Measurements from ENCODE around the gene MAP7D3. TPM values are rescaled to one million over a fixed set of nuclear protein-coding genes. Genes with fewer than 3 reads are reported as not detected.

The MAP7D3 gene
- total and polyA plus RNA-seq, 10 of the 15 experiments (the other 5 are each of a cell fraction or from before 2014, with no cell fraction given), result 9.1 to 24.0 (median 11.0) TPM

DNA sequence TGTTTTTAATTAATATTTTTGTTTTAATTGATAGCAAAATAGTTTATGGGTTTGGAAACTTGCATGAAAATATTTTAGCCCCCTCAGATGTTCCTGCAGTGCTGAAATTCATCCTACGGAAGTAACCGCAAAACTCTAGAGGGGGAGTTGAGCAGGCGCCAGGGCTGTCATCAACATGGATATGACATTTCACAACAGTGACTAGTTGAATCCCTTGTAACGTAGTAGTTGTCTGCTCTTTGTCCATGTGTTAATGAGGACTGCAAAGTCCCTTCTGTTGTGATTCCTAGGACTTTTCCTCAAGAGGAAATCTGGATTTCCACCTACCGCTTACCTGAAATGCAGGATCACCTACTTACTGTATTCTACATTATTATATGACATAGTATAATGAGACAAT is 40.4 kb downstream of the MAP7D3 start:
- TF ChIP-seq HSF1 (IDR thresholded peaks at IDR 0.05; ENCODE audit: low read depth, low read length), result no peak
- no peak for TF ChIP-seq NR2C1 (IDR thresholded peaks at IDR 0.05)
- no peak for TF ChIP-seq ZZZ3 (IDR thresholded peaks at IDR 0.05; ENCODE audit: control insufficient read depth, insufficient read length, low read depth)
- TF ChIP-seq E2F4 (IDR thresholded peaks at IDR 0.05; ENCODE audit: low read depth, low read length), result no peak
- no peak for TF ChIP-seq POU2F2 (IDR thresholded peaks at IDR 0.05; ENCODE audit: borderline replicate concordance, low read depth, low read length)
- TF ChIP-seq RAD51 (IDR thresholded peaks at IDR 0.05), result no peak
- no peak for TF ChIP-seq POLR2AphosphoS5 (IDR thresholded peaks at IDR 0.05; ENCODE audit: low read length)
- ChIA-PET RAD21 (ENCODE audit: unreplicated experiment) (no interaction called here), CTCF (interaction anchor here (0.6 to 2.3 kb wide), 3 partner anchors 54 to 182 kb away, joined by 3 to 9 read pairs (median 3); no protein-coding TSS in a partner anchor), POLR2A (no interaction called here), SMC1A (ENCODE audit: uncharacterized antibody, unreplicated experiment) (no interaction called here)
- Histone ChIP-seq H3K4me3 (no peak overlapping the region), H3K27me3 (replicated peaks in 1 of 2; ENCODE audit: control insufficient read depth in 2 of 2, insufficient read depth in 2 of 2, low read length in 1 of 2) (no peaks in the 10 kb centered on the region), H3K79me2 (ENCODE audit: control insufficient read depth, insufficient read depth, low read length) (no peaks in the 10 kb centered on the region), H2AFZ (ENCODE audit: control insufficient read depth, low read depth, low read length) (no peak overlapping the region), H3K9ac (ENCODE audit: control insufficient read depth, insufficient read depth, low read length) (no peak overlapping the region), H3K4me2 (ENCODE audit: control insufficient read depth, insufficient read depth) (no peak overlapping the region), H4K20me1 (ENCODE audit: control insufficient read depth, insufficient read depth) (no peaks in the 10 kb centered on the region), H3K36me3 (ENCODE audit: control insufficient read depth in 2 of 2, insufficient read depth in 2 of 2, low read length in 1 of 2) (no peaks in the 10 kb centered on the region), H3K9me3 (replicated peaks; ENCODE audit: control insufficient read depth, insufficient read depth, low read length) (no peaks in the 10 kb centered on the region), H3K27ac (ENCODE audit: control insufficient read depth, insufficient read depth) (no peak overlapping the region), H3K4me1 (ENCODE audit: control insufficient read depth, insufficient read depth, low read length) (no peaks in the 10 kb centered on the region)
- intact Hi-C loops (cut with micrococcal nuclease; ENCODE audit: unreplicated experiment), result no loop called here
- no TSS peak for BruUV-seq (replicated peaks)
- no peak for DNase-seq (ENCODE audit: low read depth, low spot score)
- in situ Hi-C loops (cut with MboI), result no loop called here
- ATAC-seq, result no peak
- no peak for FAIRE-seq
- 57% methylated on average over 5 of the region's 5 CpGs for WGBS (ENCODE audit: insufficient coverage, insufficient replicate concordance, low lambda C conversion rate, missing lambda C conversion rate)

Measured in GM12878 (cell line).